Sigmoid colon (tissue), 4 donors: ENCODE results near the gene GUCY1A2.

Experiments used
- CTCF ChIP-seq, 4 experiments: fragments of 450-650 bp in 3 of 4; fragments of 200-600 bp in 1 of 4; IDR thresholded peaks; one replicate each; pipeline ENCODE4 v1.5.1; 2016 to 2019; ENCODE audit warnings: antibody characterized with exemption in 4 of 4, mild to moderate bottlenecking in 3 of 4, moderate library complexity in 2 of 4
- EP300 ChIP-seq, 4 donors: sonication (generic); formaldehyde crosslinking; IDR thresholded peaks; one replicate each; pipeline ENCODE4 v1.6.1; 2017; ENCODE audit warnings: antibody characterized with exemption in 4 of 4
- POLR2A ChIP-seq, 2 donors: fragments of 450-650 bp; IDR thresholded peaks; one replicate each; pipeline ENCODE4 v1.6.1; 2016; ENCODE audit warnings: antibody characterized with exemption in 2 of 2, mild to moderate bottlenecking in 2 of 2, moderate library complexity in 2 of 2
- POLR2AphosphoS5 ChIP-seq, 4 donors: sonication (generic); formaldehyde crosslinking; IDR thresholded peaks; one replicate each; pipeline ENCODE4 v1.6.1; 2017; ENCODE audit warnings: antibody characterized with exemption in 4 of 4

- no peak for TF ChIP-seq POLR2A (IDR thresholded peaks at IDR 0.05)
- TF ChIP-seq CTCF (IDR thresholded peaks at IDR 0.05) = no peak
- no peak for TF ChIP-seq POLR2AphosphoS5 (IDR thresholded peaks at IDR 0.05)
- TF ChIP-seq EP300 (IDR thresholded peaks at IDR 0.05) = no peak
Observed at GRCh38 chr11:107009190-107009589, 9.1 kb downstream of the GUCY1A2 start.
